Left ventricle myocardium inferior (tissue), 1 donor: ENCODE data around the gene MYH3. TPM values are rescaled to one million over a fixed set of nuclear protein-coding genes. Genes with fewer than 3 reads are reported as not detected.

Experiments
- DNase-seq: peaks from one replicate; pipeline ENCODE4 v3.0.0-alpha.2; 2020
- H3K27ac ChIP-seq: fragments of 200-600 bp; replicated peaks from 2 replicates; pipeline ENCODE4 v1.8.0; 2021
- H3K27me3 ChIP-seq: fragments of 200-600 bp; 2 replicates; pipeline ENCODE4 v1.8.0; 2021; ENCODE audit warnings: low read depth
- H3K36me3 ChIP-seq: fragments of 200-600 bp; 2 replicates; pipeline ENCODE4 v1.8.0; 2021
- H3K4me1 ChIP-seq: fragments of 200-600 bp; 2 replicates; pipeline ENCODE4 v1.8.0; 2021
- H3K4me3 ChIP-seq: fragments of 200-600 bp; 2 replicates; pipeline ENCODE4 v1.8.0; 2021; ENCODE audit warnings: mild to moderate bottlenecking, moderate library complexity
- H3K9me3 ChIP-seq: fragments of 200-600 bp; replicated peaks from 2 replicates; pipeline ENCODE4 v1.8.0; 2021
- CTCF ChIP-seq: fragments of 200-600 bp; IDR thresholded peaks from 2 replicates; pipeline ENCODE4 v1.8.0; 2021; ENCODE audit warnings: antibody characterized with exemption, mild to moderate bottlenecking, borderline replicate concordance
- intact Hi-C: fragments of 100-400 bp; cut with micrococcal nuclease; formaldehyde crosslinking; loops from one replicate; pipeline ENCODE4 v1.11.0; 2022
- total RNA-seq: library from RNA; stranded (reverse); fragmentation: NEBNext Ultra II Directional; extraction: Animal tissue kit (Norgen Biotek cat#: 25700); gene quantifications from one replicate; pipeline ENCODE4 v1.2.1, GENCODE V29; 2021
- donor health status: DM: no; HTN: yes; CAD: no; lungs with severe emphysema.

MYH3 gene
- total RNA-seq, 1 donor from 2014 or later, result 0.88 TPM

- no peak for TF ChIP-seq CTCF
- no peaks in the 10 kb centered on the region for H3K9me3 ChIP-seq
- peaks cover 63% of the 10 kb centered on the region for H3K36me3 ChIP-seq
- H3K4me1 ChIP-seq, result no peaks in the 10 kb centered on the region
- intact Hi-C loops, result no loop called here
- DNase-seq, result no peak
- no peak overlapping the region for H3K4me3 ChIP-seq
- no peaks in the 10 kb centered on the region for H3K27me3 ChIP-seq
- no peak overlapping the region for H3K27ac ChIP-seq
Measured at GRCh38 chr17:10638151-10638550, 19.0 kb downstream of the MYH3 start.

GRCh38 chr17:10635290-10635689 lies 21.8 kb downstream of the MYH3 start:
- no peak for TF ChIP-seq CTCF
- intact Hi-C loops, result no loop called here
- Histone ChIP-seq H3K27me3 (no peaks in the 10 kb centered on the region), H3K4me1 (no peaks in the 10 kb centered on the region), H3K27ac (no peak overlapping the region), H3K4me3 (no peak overlapping the region), H3K9me3 (no peaks in the 10 kb centered on the region), H3K36me3 (peaks cover 43% of the 10 kb centered on the region)
- DNase-seq, result no peak

- Histone ChIP-seq H3K27ac (no peak overlapping the region), H3K27me3 (no peaks in the 10 kb centered on the region), H3K36me3 (peaks cover 38% of the 10 kb centered on the region), H3K9me3 (no peaks in the 10 kb centered on the region), H3K4me3 (no peak overlapping the region), H3K4me1 (no peaks in the 10 kb centered on the region)
- intact Hi-C loops, result no loop called here
- no peak for TF ChIP-seq CTCF
- no peak for DNase-seq
Measured at GRCh38 chr17:10633738-10634379, 23.2 kb downstream of the MYH3 start.

GRCh38 chr17:10631701-10632100 lies 25.4 kb downstream of the MYH3 start:
- Histone ChIP-seq H3K36me3 (peaks cover 24% of the 10 kb centered on the region), H3K27me3 (no peaks in the 10 kb centered on the region), H3K4me3 (no peak overlapping the region), H3K27ac (no peak overlapping the region), H3K4me1 (no peaks in the 10 kb centered on the region), H3K9me3 (no peaks in the 10 kb centered on the region)
- intact Hi-C loops, result no loop called here
- DNase-seq, result no peak
- TF ChIP-seq CTCF, result no peak

GRCh38 chr17:10631048-10631700 lies 25.9 kb downstream of the MYH3 start:
- intact Hi-C loops, result no loop called here
- no peaks in the 10 kb centered on the region for H3K27me3 ChIP-seq
- DNase-seq, result no peak
- TF ChIP-seq CTCF, result peak; percentile 71
- H3K36me3 ChIP-seq, result peaks cover 24% of the 10 kb centered on the region
- no peak overlapping the region for H3K4me3 ChIP-seq
- H3K4me1 ChIP-seq, result no peaks in the 10 kb centered on the region
- H3K9me3 ChIP-seq, result no peaks in the 10 kb centered on the region
- H3K27ac ChIP-seq, result no peak overlapping the region
